ENCODE measurements around the gene CCNQ. TPM values are rescaled to one million over a fixed set of nuclear protein-coding genes. Genes with fewer than 3 reads are reported as not detected.

The CCNQ gene
- total and polyA plus RNA-seq, 8 donors = 6.7 to 32.1 (median 8.5) TPM

DNA sequence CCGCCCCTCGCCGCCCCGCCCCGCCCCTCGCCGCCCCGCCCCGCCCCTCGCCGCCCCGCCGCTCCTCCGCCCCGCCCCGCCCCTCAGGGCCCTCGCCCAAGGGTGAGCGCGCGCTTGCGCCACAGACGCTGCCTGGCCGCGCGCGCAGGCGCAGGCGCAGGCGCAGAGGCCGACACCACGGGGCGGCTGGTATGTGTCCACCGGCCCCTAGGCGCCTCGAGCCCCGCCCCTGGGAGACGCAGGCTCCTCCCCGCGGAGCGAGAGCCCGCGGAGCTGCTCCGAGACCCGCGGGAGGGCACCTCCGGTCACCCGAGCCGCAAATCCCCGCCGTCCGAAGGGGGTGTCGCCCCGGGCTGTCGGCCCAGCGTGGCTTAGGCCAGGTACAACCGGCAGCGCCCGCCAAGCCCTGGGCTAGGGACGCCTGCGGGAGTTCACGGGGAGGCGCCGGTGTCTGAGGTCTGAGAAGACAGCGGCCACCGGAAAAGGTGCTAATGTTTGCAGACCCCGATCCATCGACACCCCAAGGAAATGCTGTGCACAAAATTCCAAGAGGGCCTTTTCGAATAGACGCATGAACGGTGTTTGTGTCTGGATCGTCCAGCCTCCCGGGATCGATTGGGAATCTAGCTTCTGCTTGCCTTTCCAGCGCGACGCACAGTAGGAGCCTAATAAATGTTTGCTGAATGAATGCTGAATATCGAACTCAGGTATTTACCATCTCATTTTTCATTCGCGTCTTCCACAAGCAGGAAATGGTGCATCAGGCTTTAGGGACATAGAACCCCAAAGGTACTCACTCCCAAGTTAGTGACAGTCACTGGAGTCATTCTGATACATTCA lies 473 bp upstream of the CCNQ start:
- intact Hi-C loops (cut with DNase I) = no loop called here
- H3K4me3 ChIP-seq = peak overlapping the region; percentile 26 to 50 (median 39)
- no peaks in the 10 kb centered on the region for H3K9me3 ChIP-seq
- H3K27ac ChIP-seq = peak overlapping the region in 3 of 4 donors; percentile 42 to 61 (median 44)
- H3K27me3 ChIP-seq = no peaks in the 10 kb centered on the region
- H3K4me1 ChIP-seq = no peaks in the 10 kb centered on the region
- peak; percentile 95 to 97 (median 96) for ATAC-seq
- 0 to 17% methylated on average over 43 to 79 of the region's 79 CpGs for WGBS, 2 donors
- no peak for TF ChIP-seq CTCF (IDR thresholded peaks at IDR 0.05)
- peak; percentile 88 to 96 (median 91) for DNase-seq
- FAIRE-seq = no peak
- H3K36me3 ChIP-seq = no peaks in the 10 kb centered on the region

DNA sequence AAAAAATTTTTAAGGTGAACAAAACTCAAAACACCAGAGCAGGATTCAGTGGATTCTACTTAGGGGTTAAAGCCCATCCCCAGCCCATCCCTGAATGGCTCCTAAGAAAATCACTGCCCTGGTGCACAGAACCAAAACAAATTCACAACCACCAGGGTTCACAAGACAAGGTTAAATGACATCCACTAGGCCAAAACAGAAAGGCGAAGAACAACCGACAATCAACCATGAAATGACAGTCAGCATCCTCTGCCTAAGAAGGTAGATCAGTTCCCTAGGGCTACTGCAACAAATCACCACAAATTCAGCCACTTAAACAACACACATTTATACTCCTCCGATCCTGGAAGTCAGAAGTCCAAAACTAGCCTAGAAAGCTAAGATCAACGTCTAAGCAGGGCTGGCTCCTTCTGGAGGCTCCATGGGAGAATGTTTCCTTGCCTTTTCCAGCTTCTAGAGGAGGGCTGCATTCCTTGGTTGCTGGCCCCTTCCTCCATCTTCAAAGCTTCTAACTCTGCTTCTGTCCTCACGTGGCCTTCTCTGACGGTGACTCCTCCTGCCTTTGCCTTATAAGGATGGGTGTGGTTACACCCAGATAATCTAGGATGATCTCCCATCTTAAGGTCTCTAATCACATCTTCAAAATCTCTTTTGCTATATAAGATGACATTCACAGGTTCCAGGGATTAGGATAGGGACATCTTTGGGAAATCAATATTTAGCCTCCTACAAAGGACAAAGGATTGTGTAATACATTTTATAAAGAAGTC lies 1.8 kb downstream of the CCNQ start:
- no peaks in the 10 kb centered on the region for H3K4me1 ChIP-seq
- ATAC-seq (no peak), DNase-seq (no peak), FAIRE-seq (no peak)
- no peak overlapping the region for H3K27ac ChIP-seq
- intact Hi-C loops (cut with DNase I) = no loop called here
- TF ChIP-seq CTCF (IDR thresholded peaks at IDR 0.05) = no peak
- H3K9me3 ChIP-seq = no peaks in the 10 kb centered on the region
- WGBS, 2 donors = 86 to 94% methylated on average over 6 of the region's 6 CpGs
- no peaks in the 10 kb centered on the region for H3K36me3 ChIP-seq
- no peak overlapping the region for H3K4me3 ChIP-seq
- H3K27me3 ChIP-seq = no peaks in the 10 kb centered on the region

GRCh38 chrX:153595859-153596857 lies 2.8 kb downstream of the CCNQ start:
- Histone ChIP-seq H3K27ac (no peak overlapping the region), H3K36me3 (no peaks in the 10 kb centered on the region), H3K4me3 (no peak overlapping the region), H3K27me3 (no peaks in the 10 kb centered on the region), H3K9me3 (no peaks in the 10 kb centered on the region), H3K4me1 (no peaks in the 10 kb centered on the region)
- no peak for ATAC-seq
- DNase-seq = peak in 1 of 6 donors; percentile 21
- intact Hi-C loops (cut with DNase I) = no loop called here
- WGBS, 2 donors = 82 to 91% methylated on average over 21 of the region's 21 CpGs
- no peak for FAIRE-seq
- no peak for TF ChIP-seq CTCF (IDR thresholded peaks at IDR 0.05)

GRCh38 chrX:153595387-153595786 lies 3.6 kb downstream of the CCNQ start:
- ATAC-seq = no peak
- no peak overlapping the region for H3K27ac ChIP-seq
- TF ChIP-seq CTCF (IDR thresholded peaks at IDR 0.05) = no peak
- H3K4me3 ChIP-seq = no peak overlapping the region
- no peak for DNase-seq
- no peak for FAIRE-seq
- H3K36me3 ChIP-seq = no peaks in the 10 kb centered on the region
- H3K9me3 ChIP-seq = no peaks in the 10 kb centered on the region
- no peaks in the 10 kb centered on the region for H3K27me3 ChIP-seq
- H3K4me1 ChIP-seq = no peaks in the 10 kb centered on the region
- WGBS, 2 donors = 82 to 94% methylated on average over 11 of the region's 11 CpGs
- intact Hi-C loops (cut with DNase I) = no loop called here

Measured in pancreas (tissue), 10 donors.